Tibial artery (tissue), 4 donors: Measurements from ENCODE around the gene SH2B2.
A peak's percentile ranks its signal among the peaks of the same experiment; 100 is the strongest.

Source experiments
- DNase-seq, 2 donors: peaks; one replicate each; pipeline ENCODE4 v3.0.0-alpha.2; 2019
- H3K27ac ChIP-seq, 2 donors: fragments of 200-600 bp; sonication (generic) in 1 of 2; 1 replicate in 1 of 2; 2 replicates in 1 of 2; pipeline ENCODE4 v1.5.1; 2018 to 2019; ENCODE audit warnings: mild to moderate bottlenecking in 1 of 2
- H3K27me3 ChIP-seq, 2 donors: fragments of 200-600 bp; sonication (generic) in 1 of 2; one replicate each; pipeline versions ENCODE4 v1.5.1 to v1.6.0; 2016 to 2019
- H3K36me3 ChIP-seq, 3 donors: fragments of 200-600 bp; sonication (generic) in 2 of 3; one replicate each; pipeline ENCODE4 v1.5.1; 2016 to 2019; ENCODE audit warnings: mild to moderate bottlenecking in 2 of 3
- H3K4me1 ChIP-seq, 4 donors: fragments of 200-600 bp; sonication (generic) in 2 of 4; 1 replicate in 3 of 4; 2 replicates in 1 of 4; pipeline ENCODE4 v1.5.1; 2016 to 2019
- H3K4me3 ChIP-seq, 2 donors: fragments of 200-600 bp; sonication (generic) in 1 of 2; 1 replicate in 1 of 2; 2 replicates in 1 of 2; pipeline ENCODE4 v1.5.1; 2018 to 2019; ENCODE audit warnings: mild to moderate bottlenecking in 2 of 2
- H3K9me3 ChIP-seq, 3 donors: fragments of 200-600 bp; sonication (generic) in 1 of 3; one replicate each; pipeline ENCODE4 v1.5.1; 2016 to 2019
- intact Hi-C: fragments of 100-400 bp; cut with DNase I; formaldehyde crosslinking; loops from one replicate; pipeline ENCODE4 v1.15.0; 2023; ENCODE audit warnings: low total_unique reads
- TF ChIP-seq, protein P1 (sequence below), 2 experiments: fragments of 200-600 bp in 1 of 2; fragments of 450-650 bp in 1 of 2; IDR thresholded peaks; one replicate each; pipeline ENCODE4 v1.5.1; 2017 to 2019; ENCODE audit warnings: antibody characterized with exemption in 2 of 2, mild to moderate bottlenecking in 1 of 2, moderate library complexity in 1 of 2

Gene SH2B2

DNA sequence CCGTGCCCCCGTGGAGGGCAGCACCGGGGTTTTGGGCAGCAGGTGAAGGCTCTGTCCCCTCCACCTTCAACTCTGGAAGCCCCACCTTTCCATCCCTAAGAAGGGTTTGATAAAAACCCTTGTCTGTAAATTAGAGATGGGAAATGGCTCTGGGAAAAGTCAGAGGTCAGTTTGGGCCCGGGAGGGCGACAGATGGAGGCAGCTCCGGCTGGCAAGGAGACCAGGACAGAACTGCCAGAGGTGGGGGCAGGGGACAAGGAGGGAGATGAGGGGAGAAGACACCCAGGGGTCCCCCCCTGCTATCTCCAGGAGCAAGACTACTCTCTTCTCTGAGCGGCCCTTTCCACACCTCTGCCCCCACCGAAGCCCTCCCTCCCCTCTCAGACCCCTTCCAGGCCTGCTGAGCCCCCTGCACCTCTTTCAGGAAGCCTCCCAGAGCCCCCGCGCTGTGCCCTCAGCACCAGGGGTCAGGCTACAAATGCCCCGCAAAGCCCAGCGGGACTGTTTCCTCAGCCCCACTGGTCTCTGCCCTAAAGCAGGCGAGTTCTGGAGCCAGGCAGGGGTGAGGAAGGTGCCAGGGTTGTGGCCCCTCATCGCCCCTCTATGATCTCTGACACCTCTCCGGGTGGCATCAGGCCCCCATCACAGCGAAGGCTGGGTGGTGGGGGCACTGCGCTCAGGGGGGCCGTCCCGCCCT is 980 bp upstream of the SH2B2 start:
- TF ChIP-seq, protein P1, sequence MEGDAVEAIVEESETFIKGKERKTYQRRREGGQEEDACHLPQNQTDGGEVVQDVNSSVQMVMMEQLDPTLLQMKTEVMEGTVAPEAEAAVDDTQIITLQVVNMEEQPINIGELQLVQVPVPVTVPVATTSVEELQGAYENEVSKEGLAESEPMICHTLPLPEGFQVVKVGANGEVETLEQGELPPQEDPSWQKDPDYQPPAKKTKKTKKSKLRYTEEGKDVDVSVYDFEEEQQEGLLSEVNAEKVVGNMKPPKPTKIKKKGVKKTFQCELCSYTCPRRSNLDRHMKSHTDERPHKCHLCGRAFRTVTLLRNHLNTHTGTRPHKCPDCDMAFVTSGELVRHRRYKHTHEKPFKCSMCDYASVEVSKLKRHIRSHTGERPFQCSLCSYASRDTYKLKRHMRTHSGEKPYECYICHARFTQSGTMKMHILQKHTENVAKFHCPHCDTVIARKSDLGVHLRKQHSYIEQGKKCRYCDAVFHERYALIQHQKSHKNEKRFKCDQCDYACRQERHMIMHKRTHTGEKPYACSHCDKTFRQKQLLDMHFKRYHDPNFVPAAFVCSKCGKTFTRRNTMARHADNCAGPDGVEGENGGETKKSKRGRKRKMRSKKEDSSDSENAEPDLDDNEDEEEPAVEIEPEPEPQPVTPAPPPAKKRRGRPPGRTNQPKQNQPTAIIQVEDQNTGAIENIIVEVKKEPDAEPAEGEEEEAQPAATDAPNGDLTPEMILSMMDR (IDR thresholded peaks at IDR 0.05), result no peak
- peak overlapping the region; percentile 74 to 92 for H3K4me3 ChIP-seq
- intact Hi-C loops, result loop anchor here (2.0 kb wide), 1 partner anchor 107 kb away; no protein-coding TSS in a partner anchor
- no peaks in the 10 kb centered on the region for H3K36me3 ChIP-seq
- no peaks in the 10 kb centered on the region for H3K27me3 ChIP-seq
- peak overlapping the region; percentile 75 to 77 for H3K27ac ChIP-seq
- H3K4me1 ChIP-seq, result peaks cover 0 to 27% (median 17%) of the 10 kb centered on the region in 4 donors
- H3K9me3 ChIP-seq, result no peaks in the 10 kb centered on the region
- no peak for DNase-seq

DNA sequence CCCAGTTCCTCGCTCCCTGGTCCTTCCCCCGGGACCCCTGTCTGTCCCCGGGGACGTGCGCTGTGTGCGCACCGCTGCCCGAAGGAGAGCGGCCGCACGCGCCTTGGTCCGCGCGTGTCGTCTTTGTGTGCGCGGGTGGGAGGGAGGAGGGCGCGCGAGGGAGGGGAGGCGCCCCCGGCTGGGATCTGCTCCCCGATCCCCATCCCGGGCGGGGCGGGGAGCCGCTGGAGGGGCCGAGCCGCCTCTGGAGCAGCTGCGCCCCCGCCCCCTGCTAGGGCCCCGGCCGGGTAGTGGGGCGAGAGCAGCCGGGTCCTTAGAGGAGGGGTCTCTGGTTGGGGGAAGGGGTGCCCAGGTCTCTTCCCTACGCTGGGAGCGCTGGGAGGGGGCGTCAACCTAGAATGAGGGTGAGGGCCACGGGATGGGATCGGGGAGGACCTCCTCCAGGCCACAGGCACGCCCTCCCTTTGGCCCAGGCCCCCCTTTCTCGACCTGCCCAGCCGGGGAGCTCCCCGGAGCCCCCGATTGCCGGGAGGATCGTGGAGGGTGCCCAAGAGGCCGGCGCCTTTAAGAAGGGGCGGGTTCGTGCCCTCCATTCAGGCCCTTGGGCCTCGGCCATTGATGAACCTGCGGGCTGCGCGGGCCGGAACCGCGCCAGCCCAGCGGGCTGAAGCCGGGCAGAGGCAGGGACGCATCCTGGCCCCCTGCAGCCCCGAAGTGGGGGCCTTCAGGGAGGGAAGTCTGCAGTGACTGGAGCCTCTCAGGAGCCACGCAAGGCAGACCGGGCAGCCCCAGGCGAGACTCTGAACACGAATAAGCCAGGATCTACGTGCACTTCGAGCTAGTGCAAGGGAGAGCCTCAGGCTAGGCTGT is 678 bp downstream of the SH2B2 start:
- H3K27me3 ChIP-seq, result peaks cover 0 to 6% of the 10 kb centered on the region in 2 donors
- H3K36me3 ChIP-seq, result no peaks in the 10 kb centered on the region
- H3K27ac ChIP-seq, result peak overlapping the region; percentile 55 to 57
- intact Hi-C loops, result no loop called here
- H3K9me3 ChIP-seq, result no peaks in the 10 kb centered on the region
- peak overlapping the region; percentile 74 to 92 for H3K4me3 ChIP-seq
- H3K4me1 ChIP-seq, result peaks cover 0 to 27% (median 17%) of the 10 kb centered on the region in 4 donors
- TF ChIP-seq, protein P1 (IDR thresholded peaks at IDR 0.05), result no peak
- peak in 1 of 2 donors; percentile 38 for DNase-seq

DNA sequence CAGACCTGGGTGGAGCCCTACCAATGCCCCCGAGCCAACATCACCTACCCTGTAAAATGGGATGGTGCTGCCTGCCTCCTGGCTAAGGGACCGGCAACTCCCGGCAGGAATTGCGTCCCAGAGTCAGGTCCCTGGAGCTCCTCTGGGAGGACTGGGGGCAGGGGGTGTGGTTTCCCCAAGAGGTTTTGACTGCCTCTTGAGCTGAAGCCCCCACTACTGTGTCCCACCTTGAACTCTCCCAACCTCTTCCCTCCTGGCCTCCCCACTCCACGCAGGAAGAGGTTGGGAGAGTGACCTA is 1.3 kb downstream of the SH2B2 start:
- Histone ChIP-seq H3K4me1 (peaks cover 0 to 27% (median 17%) of the 10 kb centered on the region in 4 donors), H3K36me3 (no peaks in the 10 kb centered on the region), H3K27me3 (peaks cover 0 to 12% of the 10 kb centered on the region in 2 donors), H3K9me3 (no peaks in the 10 kb centered on the region), H3K4me3 (peak overlapping the region; percentile 74 to 92), H3K27ac (no peak overlapping the region)
- intact Hi-C loops, result no loop called here
- TF ChIP-seq, protein P1 (IDR thresholded peaks at IDR 0.05), result no peak
- no peak for DNase-seq

DNA sequence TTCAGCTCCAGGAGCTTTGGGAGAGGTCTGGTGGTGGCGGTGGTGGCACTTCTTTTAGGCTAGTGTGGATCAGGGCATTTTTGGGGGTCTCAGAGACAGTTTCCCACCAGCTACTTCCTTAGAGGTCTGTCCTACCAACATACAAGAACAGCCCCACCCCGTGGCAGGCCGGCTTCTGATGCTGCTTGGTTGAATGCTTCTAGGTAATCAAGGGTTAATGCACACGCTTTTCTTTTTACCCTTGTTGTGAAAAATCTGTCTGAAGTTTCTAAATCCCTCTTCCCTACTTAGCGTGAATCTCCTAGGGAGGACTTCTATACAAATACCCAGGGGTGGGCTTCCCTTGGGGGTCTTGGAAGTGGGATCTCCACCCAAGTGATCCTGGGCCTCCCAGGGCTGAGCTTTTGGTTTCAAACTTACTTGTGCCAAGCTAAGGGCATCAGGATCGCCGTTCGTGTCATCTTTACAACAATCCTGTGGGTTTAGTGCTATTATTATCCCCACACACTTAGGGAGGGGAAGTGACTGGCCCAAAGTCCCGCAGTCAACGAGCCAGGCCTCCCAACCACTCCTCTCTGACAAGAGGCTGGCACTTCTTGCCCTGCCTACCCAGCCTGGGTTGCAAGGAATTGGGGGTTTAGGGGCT is 1.7 kb downstream of the SH2B2 start:
- Histone ChIP-seq H3K27me3 (peaks cover 0 to 12% of the 10 kb centered on the region in 2 donors), H3K27ac (no peak overlapping the region), H3K4me3 (peak overlapping the region in 1 of 2 donors; percentile 92), H3K36me3 (no peaks in the 10 kb centered on the region), H3K9me3 (no peaks in the 10 kb centered on the region), H3K4me1 (peaks cover 0 to 27% (median 17%) of the 10 kb centered on the region in 4 donors)
- intact Hi-C loops, result no loop called here
- no peak for DNase-seq
- TF ChIP-seq, protein P1 (IDR thresholded peaks at IDR 0.05), result no peak

DNA sequence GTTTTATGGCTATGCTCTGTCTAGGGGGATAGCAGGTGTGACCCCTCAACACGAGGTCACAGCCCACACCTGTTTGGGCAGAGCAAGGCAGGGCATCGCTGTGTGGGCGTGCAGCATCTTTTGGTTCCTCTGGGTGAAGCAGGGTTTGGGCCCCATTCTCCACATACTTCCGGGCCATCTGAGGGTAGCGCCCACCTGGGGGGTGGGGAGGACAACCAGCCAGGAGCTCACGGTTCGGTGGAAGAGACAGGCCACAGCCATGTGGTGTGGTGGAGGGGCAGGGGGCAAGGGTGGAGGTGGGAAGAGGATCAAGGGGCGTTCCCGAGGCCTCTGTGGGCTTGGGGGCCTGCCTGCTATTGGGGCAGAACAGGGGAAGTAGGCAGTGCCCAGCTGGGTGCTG is 2.4 kb downstream of the SH2B2 start:
- Histone ChIP-seq H3K4me1 (peaks cover 0 to 27% (median 17%) of the 10 kb centered on the region in 4 donors), H3K27ac (no peak overlapping the region), H3K27me3 (peaks cover 0 to 17% of the 10 kb centered on the region in 2 donors), H3K4me3 (no peak overlapping the region), H3K9me3 (no peaks in the 10 kb centered on the region), H3K36me3 (no peaks in the 10 kb centered on the region)
- no peak for DNase-seq
- intact Hi-C loops, result no loop called here
- TF ChIP-seq, protein P1 (IDR thresholded peaks at IDR 0.05), result no peak
